Measurements from ENCODE around the gene ZNF175.

The ZNF175 gene

DNA sequence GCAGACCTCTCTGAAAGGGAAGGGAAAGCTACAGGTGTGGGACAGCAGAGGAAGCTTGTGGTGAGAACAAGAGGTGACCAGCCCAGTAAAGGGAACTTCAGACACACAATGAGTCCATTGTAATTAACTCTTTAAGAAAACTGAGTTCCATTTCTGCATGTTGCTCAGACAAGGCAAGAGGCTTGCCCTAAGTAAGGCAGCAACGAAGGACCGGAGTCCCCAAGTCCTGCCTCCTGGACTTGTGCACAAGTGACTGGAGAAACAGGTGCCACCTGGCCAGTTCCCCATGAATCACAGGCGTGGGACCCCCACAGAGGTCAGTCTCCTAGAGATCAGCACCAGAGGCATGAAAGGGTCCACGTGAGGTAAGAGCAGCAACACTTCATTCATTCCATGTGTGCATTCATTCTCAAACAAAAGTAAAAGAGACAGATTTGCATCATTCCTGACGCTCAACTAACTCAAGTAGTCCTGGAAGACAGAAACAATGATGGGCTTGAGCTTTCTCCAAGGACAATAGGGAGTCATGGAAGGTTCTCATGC is 24.9 kb upstream of the ZNF175 start:
- Histone ChIP-seq H3K9ac (ENCODE audit: insufficient read length, low read depth) (no peak overlapping the region), H3K27me3 (ENCODE audit: insufficient read depth, insufficient read length) (peaks cover 3% of the 10 kb centered on the region)
- DNase-seq (ENCODE audit: low read depth, low spot score) = no peak

DNA sequence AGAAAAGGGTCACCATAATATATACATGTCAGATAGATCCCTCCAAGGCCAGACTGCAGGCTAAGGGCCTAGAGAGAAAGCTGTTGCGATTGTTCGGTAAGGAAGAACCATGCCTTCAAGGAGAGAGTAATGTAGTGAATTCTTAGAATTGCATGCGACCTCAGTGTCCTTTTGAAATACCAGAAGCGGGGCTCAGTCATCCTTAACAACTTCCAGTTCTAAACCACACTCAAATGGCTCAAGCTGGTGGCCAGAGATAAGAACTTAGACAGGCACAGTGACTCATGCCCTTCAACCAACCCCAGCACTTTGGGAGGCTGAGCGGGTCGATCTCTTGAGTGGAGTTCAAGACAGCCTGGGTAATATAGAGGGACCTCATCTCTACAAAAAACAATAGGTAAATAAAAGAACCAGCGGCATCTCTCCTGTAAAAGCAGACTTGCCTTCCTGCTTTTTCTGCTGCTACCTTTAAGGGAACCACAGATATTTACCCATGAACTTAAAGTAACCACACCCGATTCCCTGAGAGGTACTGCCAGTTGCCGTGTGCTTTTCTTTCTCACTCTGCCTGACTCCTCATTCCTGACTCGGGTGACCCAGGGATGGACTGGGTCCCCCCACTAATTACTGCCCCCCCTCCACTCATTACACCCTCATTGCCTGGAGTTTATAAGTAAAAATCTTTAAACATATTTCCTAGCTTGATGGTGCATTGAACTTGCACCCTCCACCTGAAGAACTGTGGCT is 24.3 kb upstream of the ZNF175 start:
- Histone ChIP-seq H3K4me3 (ENCODE audit: insufficient read length, low read depth) (no peak overlapping the region), H3K27me3 (ENCODE audit: insufficient read depth, insufficient read length) (peaks cover 9% of the 10 kb centered on the region), H3K36me3 (ENCODE audit: insufficient read depth, insufficient read length, low read length) (no peaks in the 10 kb centered on the region), H3K9me3 (ENCODE audit: insufficient read depth, low read length) (peaks cover 5% of the 10 kb centered on the region; the same call in 1 of the 2 replicates), H3K9ac (ENCODE audit: insufficient read length, low read depth) (no peak overlapping the region), H3K4me1 (ENCODE audit: insufficient read depth, insufficient read length) (no peaks in the 10 kb centered on the region)
- no peak for TF ChIP-seq ZNF274 (IDR thresholded peaks at IDR 0.05; ENCODE audit: low read depth, low read length)
- no peak for TF ChIP-seq YY1 (IDR thresholded peaks at IDR 0.05; ENCODE audit: insufficient read depth, insufficient read length)
- no peak for TF ChIP-seq SUZ12 (IDR thresholded peaks at IDR 0.05; ENCODE audit: extremely low read depth, insufficient read depth, insufficient read length)
- DNase-seq (ENCODE audit: low read depth, low spot score) = no peak

More for the DNA sequence above, 24.9 kb upstream of the ZNF175 start:
- TF ChIP-seq SUZ12 (IDR thresholded peaks at IDR 0.05; ENCODE audit: extremely low read depth, insufficient read depth, insufficient read length) = no peak
- no peak for TF ChIP-seq ZNF274 (IDR thresholded peaks at IDR 0.05; ENCODE audit: low read depth, low read length)
- no peak for TF ChIP-seq YY1 (IDR thresholded peaks at IDR 0.05; ENCODE audit: insufficient read depth, insufficient read length)
- no peaks in the 10 kb centered on the region for H3K4me1 ChIP-seq (ENCODE audit: insufficient read depth, insufficient read length)
- no peak overlapping the region for H3K4me3 ChIP-seq (ENCODE audit: insufficient read length, low read depth)
- H3K9me3 ChIP-seq (ENCODE audit: insufficient read depth, low read length) = peaks cover 5% of the 10 kb centered on the region; the same call in 1 of the 2 replicates
- no peaks in the 10 kb centered on the region for H3K36me3 ChIP-seq (ENCODE audit: insufficient read depth, insufficient read length, low read length)

DNA sequence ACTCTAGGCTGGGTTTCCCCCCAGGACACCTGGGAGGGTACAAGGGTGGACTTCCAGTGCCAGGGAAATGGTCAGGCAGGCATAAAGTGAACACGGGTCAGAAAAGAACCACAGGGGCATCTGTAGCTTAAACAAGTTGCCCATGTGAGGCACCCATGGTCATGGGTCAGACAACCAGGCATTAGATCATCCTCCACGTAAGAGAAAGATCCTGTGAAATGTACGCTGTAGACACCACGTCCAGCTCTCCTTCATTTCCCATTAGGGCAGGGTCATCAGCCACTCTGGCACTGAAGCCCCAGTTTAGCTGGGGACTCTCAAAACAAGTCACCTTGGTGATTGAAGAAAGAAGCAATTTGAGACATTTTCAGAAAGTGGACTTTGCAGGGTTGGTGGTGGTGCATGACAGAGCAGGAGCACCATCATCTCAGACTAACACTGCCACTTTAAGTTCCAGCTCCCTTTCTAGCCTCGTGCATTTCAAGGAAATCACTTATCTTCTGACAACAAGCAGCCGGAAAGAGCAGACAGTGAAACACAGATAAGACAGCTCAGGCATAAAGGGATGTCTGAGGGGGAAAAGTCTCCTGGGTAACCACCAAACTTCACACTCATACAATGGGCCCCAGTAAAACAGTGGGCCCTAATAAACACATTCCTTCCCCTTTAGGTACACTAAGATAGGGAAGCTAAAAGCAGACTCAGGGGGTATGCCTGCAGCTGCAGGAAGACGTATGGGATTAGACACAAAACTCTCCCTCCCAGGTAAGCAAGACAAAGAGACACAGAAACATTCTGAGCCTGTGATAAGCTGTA is 23.5 kb upstream of the ZNF175 start:
- H3K36me3 ChIP-seq (ENCODE audit: insufficient read depth, insufficient read length, low read length) = no peaks in the 10 kb centered on the region
- H3K4me1 ChIP-seq (ENCODE audit: insufficient read depth, insufficient read length) = no peaks in the 10 kb centered on the region
- no peak overlapping the region for H3K4me3 ChIP-seq (ENCODE audit: insufficient read length, low read depth)
- no peak for DNase-seq (ENCODE audit: low read depth, low spot score)
- peaks cover 16% of the 10 kb centered on the region for H3K27me3 ChIP-seq (ENCODE audit: insufficient read depth, insufficient read length)
- peaks cover 5% of the 10 kb centered on the region; the same call in 1 of the 2 replicates for H3K9me3 ChIP-seq (ENCODE audit: insufficient read depth, low read length)
- no peak overlapping the region for H3K9ac ChIP-seq (ENCODE audit: insufficient read length, low read depth)
- TF ChIP-seq ZNF274 (IDR thresholded peaks at IDR 0.05; ENCODE audit: low read depth, low read length) (no peak), YY1 (IDR thresholded peaks at IDR 0.05; ENCODE audit: insufficient read depth, insufficient read length) (no peak), SUZ12 (IDR thresholded peaks at IDR 0.05; ENCODE audit: extremely low read depth, insufficient read depth, insufficient read length) (no peak)

DNA sequence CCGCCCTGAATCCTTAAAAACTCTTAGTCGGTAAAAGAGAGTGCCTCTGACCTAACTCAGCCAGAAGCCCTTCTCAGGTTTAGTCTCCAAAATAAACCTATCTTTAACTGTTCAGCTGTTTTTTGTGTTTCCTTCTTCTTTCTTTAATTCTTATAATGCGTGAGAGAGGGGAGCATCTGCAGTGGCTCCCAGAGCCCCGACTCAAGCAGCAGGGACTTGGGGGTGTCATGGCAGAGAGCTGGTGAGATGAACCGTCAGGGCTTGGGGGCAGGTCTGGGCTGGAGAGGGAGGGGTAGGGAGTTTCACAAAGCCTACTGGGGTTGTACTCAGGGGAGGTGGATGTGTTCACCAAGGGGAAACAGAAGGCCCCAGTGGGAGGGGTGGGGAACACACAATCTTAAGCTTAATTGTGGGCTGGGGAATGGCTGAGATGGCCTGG is 22.9 kb upstream of the ZNF175 start:
- no peak for DNase-seq (ENCODE audit: low read depth, low spot score)
- peaks cover 18% of the 10 kb centered on the region for H3K27me3 ChIP-seq (ENCODE audit: insufficient read depth, insufficient read length)
- TF ChIP-seq ZNF274 (IDR thresholded peaks at IDR 0.05; ENCODE audit: low read depth, low read length) (no peak), YY1 (IDR thresholded peaks at IDR 0.05; ENCODE audit: insufficient read depth, insufficient read length) (no peak), SUZ12 (IDR thresholded peaks at IDR 0.05; ENCODE audit: extremely low read depth, insufficient read depth, insufficient read length) (no peak)

DNA sequence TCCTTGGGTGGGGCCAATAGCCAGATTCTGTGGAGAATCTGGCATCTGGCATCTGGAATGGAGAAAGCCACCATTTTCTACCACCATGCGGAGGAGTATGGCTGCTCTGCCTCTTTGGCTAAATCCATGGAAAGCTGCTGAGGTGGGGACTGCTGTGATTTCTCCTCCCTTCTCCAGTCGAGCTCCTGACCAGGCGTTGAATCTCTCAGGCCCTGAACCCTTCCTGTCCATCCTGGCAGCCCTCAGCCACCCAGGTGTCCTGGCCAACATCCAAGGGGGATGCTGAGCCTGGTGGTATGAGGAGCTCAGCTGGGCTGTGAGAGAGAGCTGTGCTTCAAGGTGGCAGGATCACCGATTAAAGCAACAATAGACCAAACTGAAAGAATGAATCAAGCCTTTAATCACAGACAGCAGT is 22.2 kb upstream of the ZNF175 start:
- Histone ChIP-seq H3K4me1 (ENCODE audit: insufficient read depth, insufficient read length) (no peaks in the 10 kb centered on the region), H3K27me3 (ENCODE audit: insufficient read depth, insufficient read length) (peaks cover 18% of the 10 kb centered on the region), H3K4me3 (ENCODE audit: insufficient read length, low read depth) (no peak overlapping the region), H3K9me3 (ENCODE audit: insufficient read depth, low read length) (peaks cover 5% of the 10 kb centered on the region; the same call in 1 of the 2 replicates), H3K36me3 (ENCODE audit: insufficient read depth, insufficient read length, low read length) (no peaks in the 10 kb centered on the region), H3K9ac (ENCODE audit: insufficient read length, low read depth) (no peak overlapping the region)
- no peak for TF ChIP-seq SUZ12 (IDR thresholded peaks at IDR 0.05; ENCODE audit: extremely low read depth, insufficient read depth, insufficient read length)
- no peak for TF ChIP-seq YY1 (IDR thresholded peaks at IDR 0.05; ENCODE audit: insufficient read depth, insufficient read length)
- no peak for TF ChIP-seq ZNF274 (IDR thresholded peaks at IDR 0.05; ENCODE audit: low read depth, low read length)
- DNase-seq (ENCODE audit: low read depth, low spot score) = no peak

More for the DNA sequence above, 22.9 kb upstream of the ZNF175 start:
- Histone ChIP-seq H3K9ac (ENCODE audit: insufficient read length, low read depth) (no peak overlapping the region), H3K4me3 (ENCODE audit: insufficient read length, low read depth) (no peak overlapping the region), H3K4me1 (ENCODE audit: insufficient read depth, insufficient read length) (no peaks in the 10 kb centered on the region), H3K9me3 (ENCODE audit: insufficient read depth, low read length) (peaks cover 5% of the 10 kb centered on the region; the same call in 1 of the 2 replicates), H3K36me3 (ENCODE audit: insufficient read depth, insufficient read length, low read length) (no peaks in the 10 kb centered on the region)

DNA sequence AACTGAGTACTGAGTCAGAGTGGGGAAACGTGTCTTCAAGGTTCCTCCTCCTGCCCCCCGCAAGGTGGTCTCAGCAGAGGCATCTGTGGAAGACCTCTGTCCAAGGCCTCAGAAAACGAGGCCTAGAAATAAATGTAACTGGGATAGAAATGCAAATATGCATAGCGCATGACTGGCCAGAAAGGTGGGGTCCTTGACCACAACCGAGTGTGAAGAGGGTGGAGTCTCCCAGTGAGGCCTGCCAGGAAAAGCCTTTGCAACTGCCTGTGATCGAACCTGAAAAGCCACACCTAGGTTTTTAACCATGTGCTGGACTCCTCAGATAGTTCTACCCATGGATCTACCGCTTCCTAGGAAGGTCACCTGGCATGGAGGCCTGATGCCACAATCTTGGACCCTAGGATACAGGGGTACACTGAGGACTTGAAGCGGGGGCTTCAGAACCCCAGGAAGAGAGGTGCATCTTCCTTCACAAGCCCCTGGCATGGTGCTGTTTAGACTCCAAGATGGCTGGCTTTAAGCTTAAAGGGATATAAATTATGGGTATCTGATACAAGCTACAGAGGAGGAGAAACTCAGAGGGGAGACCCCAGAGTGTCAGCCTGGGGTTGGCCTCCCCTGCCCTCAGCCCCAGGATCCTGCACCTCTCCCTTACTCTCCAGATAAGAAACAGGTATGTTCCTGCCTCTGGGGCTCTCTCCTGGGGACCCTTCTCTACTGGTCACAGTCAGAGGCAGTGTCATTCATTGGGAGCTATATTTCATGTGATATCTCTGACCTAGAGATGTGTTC is 21.4 kb upstream of the ZNF175 start:
- Histone ChIP-seq H3K36me3 (ENCODE audit: insufficient read depth, insufficient read length, low read length) (no peaks in the 10 kb centered on the region), H3K9me3 (ENCODE audit: insufficient read depth, low read length) (peaks cover 5% of the 10 kb centered on the region; the same call in 1 of the 2 replicates), H3K27me3 (ENCODE audit: insufficient read depth, insufficient read length) (peaks cover 19% of the 10 kb centered on the region), H3K9ac (ENCODE audit: insufficient read length, low read depth) (no peak overlapping the region), H3K4me1 (ENCODE audit: insufficient read depth, insufficient read length) (no peaks in the 10 kb centered on the region), H3K4me3 (ENCODE audit: insufficient read length, low read depth) (no peak overlapping the region)
- no peak for DNase-seq (ENCODE audit: low read depth, low spot score)
- TF ChIP-seq ZNF274 (IDR thresholded peaks at IDR 0.05; ENCODE audit: low read depth, low read length) (no peak), SUZ12 (IDR thresholded peaks at IDR 0.05; ENCODE audit: extremely low read depth, insufficient read depth, insufficient read length) (no peak), YY1 (IDR thresholded peaks at IDR 0.05; ENCODE audit: insufficient read depth, insufficient read length) (no peak)

Measured in NT2/D1 (cell line).